GM21526 (cell line): ENCODE data around the gene ARHGAP10.

Experiments
- ATAC-seq: cut with Tn5 transposase; IDR thresholded peaks from one replicate; pipeline ENCODE4 v1.9.1; 2021; ENCODE audit warnings: moderate library complexity; ENCODE audit not compliant: unreplicated experiment, low FRiP score

Gene ARHGAP10

DNA sequence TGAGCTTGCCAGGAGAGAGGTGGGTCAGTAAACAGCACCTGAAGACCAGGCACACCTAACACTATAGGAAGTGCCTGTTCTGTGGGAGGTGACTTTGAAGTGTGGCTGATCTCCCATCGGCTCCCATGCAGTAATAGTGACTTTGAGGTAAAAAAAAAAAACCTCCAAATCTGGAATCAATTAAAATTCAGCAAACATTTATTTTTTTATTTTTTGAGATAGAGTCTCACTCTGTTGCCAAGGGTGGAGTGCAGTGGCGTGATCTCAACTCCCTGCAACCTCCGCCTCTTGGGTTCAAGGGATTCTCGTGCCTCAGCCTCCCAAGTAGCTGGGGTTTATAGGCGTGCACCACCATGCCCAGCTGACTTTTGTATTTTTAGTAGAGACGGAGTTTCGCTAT is 32.4 kb downstream of the ARHGAP10 start:
- ATAC-seq, result no peak

GRCh38 chr4:147765121-147765529 is 33.2 kb downstream of the ARHGAP10 start:
- ATAC-seq, result no peak

GRCh38 chr4:147768113-147768512 is 36.2 kb downstream of the ARHGAP10 start:
- ATAC-seq, result no peak

DNA sequence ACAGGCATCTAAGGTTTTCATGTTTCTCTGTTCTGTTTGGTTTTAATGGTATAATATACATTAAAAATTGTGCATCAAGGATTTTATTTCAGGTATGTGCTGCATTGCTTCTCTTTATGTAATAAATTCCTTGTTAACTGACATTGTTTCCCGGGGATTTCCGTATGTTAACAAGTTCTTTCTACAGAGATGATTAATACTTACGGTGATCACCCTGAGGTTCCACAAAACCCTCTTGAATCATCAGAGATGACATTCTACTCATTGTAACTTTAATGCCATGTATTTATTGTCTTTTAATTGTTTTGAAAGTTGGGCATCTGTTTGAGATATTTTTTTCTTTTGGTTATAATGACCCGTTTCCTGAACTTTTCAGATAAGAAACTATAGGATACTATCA is 37.5 kb downstream of the ARHGAP10 start:
- no peak for ATAC-seq

GRCh38 chr4:147770831-147771230 is 38.9 kb downstream of the ARHGAP10 start:
- ATAC-seq, result no peak

DNA sequence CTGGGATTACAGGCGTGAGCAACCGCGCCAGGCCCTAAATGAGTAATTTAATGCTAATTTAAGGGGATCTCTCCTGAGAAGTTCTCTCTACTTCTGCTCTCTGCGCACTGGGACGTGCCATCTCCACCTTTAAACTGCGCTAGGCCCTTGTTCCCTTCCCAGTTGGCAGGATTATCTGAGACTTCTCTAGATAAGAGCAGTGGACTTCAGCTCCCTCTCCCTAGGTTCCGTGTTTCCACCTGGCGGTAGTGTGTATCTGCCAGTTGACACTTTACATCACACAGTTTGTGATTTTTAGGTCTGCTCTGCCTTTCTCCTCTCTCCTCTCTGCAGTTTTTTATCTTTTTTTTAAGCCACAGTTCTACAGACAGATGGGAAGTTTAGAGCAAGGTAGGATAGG is 40.2 kb downstream of the ARHGAP10 start:
- no peak for ATAC-seq

DNA sequence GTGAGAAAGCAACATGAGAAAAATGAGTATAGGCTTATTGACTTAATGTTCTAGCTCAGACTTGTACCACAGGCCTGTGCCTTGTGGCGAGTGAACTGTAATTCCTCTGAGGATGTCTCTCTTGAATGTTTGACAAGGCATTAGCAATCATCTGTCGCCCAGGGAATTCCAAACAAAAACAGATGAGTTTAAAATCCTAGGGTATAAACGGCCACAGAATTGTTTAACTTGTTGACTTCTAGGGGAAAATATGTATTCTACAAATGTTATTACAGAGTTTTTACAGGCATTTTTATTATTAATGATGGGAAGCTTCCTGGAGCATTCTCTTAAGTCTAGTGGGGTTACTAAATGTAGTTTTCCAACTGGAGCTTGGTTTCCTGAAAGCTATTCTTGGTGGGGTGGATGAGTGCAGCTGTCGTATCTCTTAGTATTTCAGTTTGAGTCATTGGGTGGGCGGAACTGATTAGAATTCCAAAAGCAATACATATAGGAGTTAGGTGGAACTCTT is 40.6 kb downstream of the ARHGAP10 start:
- ATAC-seq, result no peak

- no peak for ATAC-seq
Measured at GRCh38 chr4:147773261-147774184, 41.6 kb downstream of the ARHGAP10 start.

DNA sequence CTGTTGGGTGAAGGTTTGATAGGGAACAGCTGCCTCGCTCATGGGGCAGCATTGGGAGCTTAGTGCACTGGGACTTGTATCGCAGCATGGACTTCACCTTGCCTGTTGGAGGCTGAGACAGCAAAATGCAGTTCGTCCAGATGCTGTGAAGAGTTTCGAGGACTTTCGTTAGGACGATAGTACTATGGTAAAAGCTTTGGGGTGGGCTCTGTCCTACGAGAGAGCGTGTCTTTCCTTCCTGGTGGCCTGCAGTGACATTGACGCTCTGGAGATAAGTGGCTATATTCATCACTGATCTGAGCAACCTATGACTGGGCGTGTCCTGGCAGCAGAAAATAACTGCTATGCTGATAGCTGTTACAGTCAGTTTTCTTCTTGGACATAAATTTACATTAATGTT is 44.8 kb downstream of the ARHGAP10 start:
- ATAC-seq, result no peak

GRCh38 chr4:147777456-147778091 is 45.7 kb downstream of the ARHGAP10 start:
- ATAC-seq, result no peak

DNA sequence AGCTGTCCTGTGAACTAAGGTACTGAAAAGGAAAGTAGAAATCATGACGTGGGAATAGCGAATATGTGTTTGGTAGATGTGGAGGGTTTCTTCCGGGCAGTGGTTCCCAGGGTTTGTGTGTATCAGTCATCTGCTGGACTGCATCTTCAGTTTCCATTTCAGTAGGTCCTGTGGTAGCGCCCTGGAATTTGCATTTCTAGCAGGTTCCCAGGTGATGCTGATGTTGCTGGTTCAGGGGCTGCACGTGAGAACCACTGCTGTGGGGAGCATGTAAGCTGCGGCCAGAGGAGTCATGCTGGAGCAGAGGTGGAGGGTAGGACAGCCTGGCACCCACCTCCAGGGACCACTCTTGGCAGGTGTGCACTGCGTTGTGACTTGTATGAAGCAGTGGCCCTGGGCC is 47.1 kb downstream of the ARHGAP10 start:
- peak; percentile 60 for ATAC-seq

GRCh38 chr4:147779451-147779850 is 47.6 kb downstream of the ARHGAP10 start:
- no peak for ATAC-seq

DNA sequence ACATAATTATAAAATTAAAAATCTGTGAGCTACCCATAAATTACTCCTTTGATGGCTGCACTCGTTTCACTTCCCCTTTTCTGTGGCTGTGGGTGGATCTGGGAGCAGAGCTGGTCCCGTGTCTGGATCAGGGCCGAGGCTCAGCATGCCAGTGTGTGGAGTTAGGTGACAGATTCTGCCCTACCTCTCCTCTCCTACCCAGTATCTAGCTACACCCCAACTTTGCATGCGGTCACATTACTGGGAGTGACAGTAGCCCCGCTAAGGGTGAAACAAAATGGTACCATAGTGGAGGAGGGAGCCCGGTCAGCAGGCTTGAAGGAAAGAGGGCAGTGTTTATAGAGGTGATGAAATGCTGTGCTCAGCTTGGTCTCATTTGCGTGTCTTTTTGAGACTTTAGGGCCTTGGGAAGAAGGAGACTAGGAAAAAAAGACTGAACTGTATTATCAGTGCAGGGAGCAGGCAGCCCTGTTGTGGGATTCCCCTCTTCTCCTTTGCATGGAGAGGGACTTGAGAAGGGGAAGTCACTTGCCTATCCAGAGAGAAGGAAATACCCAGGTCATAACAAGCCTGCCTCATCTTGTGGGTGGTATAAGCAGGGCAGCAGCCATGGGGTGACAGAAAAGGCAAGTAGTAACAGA is 48.4 kb downstream of the ARHGAP10 start:
- ATAC-seq, result peak; percentile 75

- ATAC-seq, result no peak
Measured at GRCh38 chr4:147782087-147782781, 50.3 kb downstream of the ARHGAP10 start.

DNA sequence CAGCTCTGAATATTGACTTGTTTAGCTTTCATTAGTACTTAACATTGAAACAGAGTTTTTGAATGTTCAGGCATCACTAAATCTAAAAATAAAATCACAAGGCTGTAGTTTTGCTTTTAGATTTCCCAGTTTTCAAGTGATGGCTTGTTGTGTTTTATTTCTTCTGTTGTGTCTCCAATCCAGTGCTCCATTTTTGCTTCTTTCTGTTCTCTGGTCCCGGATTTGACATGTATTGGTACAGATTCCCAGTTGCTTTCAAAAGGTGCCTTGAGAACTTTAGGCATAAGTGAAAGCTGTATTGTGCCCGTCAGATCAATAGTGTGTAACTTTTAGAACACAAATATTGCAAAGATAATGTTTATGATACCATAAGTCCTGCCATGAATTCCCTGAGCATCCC is 53.2 kb downstream of the ARHGAP10 start:
- no peak for ATAC-seq

DNA sequence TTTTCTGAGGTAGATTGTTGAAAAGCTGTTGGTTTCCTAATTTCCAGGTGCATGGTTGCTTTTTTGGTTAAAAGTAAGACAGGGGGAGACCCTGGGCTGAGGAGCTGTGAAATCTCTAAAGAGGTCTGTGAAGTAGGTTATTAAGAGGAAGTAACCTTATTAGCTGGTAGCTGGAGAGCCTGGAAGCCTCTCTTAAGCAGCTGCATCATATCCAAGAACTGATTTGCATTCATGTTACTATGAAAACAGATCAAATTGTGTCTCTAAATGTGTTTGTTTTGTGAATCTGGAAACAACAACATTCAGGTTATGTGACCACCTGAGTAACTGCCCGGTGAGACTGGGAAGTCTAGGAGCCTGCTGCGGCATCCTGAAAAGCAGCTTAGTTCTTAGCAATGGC is 54.1 kb downstream of the ARHGAP10 start:
- ATAC-seq, result peak; percentile 84

DNA sequence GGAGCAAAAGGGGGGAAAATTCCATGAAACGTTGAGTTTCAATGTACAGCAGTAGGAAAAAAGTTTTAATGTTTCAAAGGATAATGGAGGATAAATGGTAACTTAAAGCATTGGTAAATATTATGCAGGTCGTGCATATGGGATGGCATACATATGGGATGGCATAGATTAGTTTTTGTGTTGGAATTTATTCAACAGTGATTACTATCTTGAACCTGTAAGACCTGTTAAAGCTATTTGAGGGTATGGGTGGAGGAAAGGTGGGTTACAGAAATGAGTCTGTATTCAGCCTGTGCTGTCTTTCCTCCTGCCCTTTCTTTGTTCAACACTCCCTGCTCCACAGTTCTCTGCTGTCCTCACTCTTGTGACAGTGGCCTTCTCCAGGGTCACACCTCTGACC is 54.6 kb downstream of the ARHGAP10 start:
- no peak for ATAC-seq

GRCh38 chr4:147787204-147787603 is 55.3 kb downstream of the ARHGAP10 start:
- no peak for ATAC-seq

DNA sequence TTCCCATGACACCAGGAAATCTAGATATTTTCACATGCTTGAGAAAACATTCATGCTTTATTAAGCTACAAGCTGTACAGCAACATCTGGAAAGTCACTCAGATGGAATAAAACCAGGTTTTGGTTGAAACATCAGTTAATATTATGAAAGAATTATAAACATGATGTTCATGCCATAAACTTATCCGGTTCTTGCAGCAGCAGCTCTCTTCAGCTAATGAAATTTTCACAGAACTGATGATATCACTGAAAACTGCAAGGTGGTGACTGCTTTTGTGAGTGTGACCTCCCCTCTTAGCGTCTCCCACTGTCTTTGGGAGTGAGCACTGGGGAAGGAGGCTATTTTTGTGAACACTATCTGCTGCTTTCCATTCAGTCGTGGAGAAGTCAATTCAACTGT is 56.9 kb downstream of the ARHGAP10 start:
- no peak for ATAC-seq

DNA sequence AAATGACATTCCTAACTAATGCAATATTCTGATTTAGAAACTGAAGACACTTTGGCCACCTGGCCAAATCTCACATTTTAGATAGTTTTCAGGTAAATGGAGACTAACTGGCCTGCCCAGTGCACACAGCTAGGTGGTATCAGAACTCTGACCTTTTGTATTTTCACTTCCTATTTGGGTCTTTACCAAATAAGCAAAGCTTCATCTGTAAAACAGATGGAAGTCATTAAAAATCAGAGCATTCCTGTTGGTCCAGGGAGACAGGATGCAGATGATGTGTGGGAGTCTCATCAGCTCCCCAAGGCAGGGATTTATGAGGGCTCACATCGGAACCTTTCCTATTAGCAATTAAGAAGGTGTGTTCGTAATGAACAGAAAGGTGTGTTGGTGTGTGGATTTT is 57.7 kb downstream of the ARHGAP10 start:
- no peak for ATAC-seq

GRCh38 chr4:147790412-147790811 is 58.5 kb downstream of the ARHGAP10 start:
- ATAC-seq, result no peak
